ENCODE measurements around the gene BHLHE40.

BHLHE40 gene

GRCh38 chr3:5029715-5030114, 50.5 kb downstream of the BHLHE40 start:
- TF ChIP-seq EZH2phosphoT487 (conservative IDR thresholded peaks at IDR 0.05; ENCODE audit: low read length) (no peak), CTCF (IDR thresholded peaks at IDR 0.05; ENCODE audit: insufficient read depth, low read length, poor library complexity, severe bottlenecking) (no peak)
- Histone ChIP-seq H3K9me3 (ENCODE audit: insufficient read depth, low read length) (no peaks in the 10 kb centered on the region), H3F3A (ENCODE audit: insufficient read depth) (no peaks in the 10 kb centered on the region), H3K79me2 (ENCODE audit: insufficient read depth, low read length) (no peaks in the 10 kb centered on the region), H3K27ac (ENCODE audit: low read depth, low read length) (no peak overlapping the region), H3K9me2 (replicated peaks; ENCODE audit: insufficient read depth, low read length) (no peaks in the 10 kb centered on the region), H4K20me1 (ENCODE audit: low read depth, low read length) (no peaks in the 10 kb centered on the region), H2AFZ (ENCODE audit: low read depth, low read length, severe bottlenecking) (no peak overlapping the region), H3K4me2 (ENCODE audit: low read depth, low read length, poor library complexity, severe bottlenecking) (no peak overlapping the region), H3K4me3 (ENCODE audit: insufficient read depth, low read length, poor library complexity, severe bottlenecking) (no peak overlapping the region), H3K9ac (ENCODE audit: low read length) (no peak overlapping the region), H3K27me3 (ENCODE audit: low read length) (no peaks in the 10 kb centered on the region), H3K36me3 (ENCODE audit: low read length) (no peaks in the 10 kb centered on the region)

- Histone ChIP-seq H3K27ac (ENCODE audit: low read depth, low read length) (no peak overlapping the region), H3K36me3 (ENCODE audit: low read length) (no peaks in the 10 kb centered on the region), H4K20me1 (ENCODE audit: low read depth, low read length) (no peaks in the 10 kb centered on the region), H3K9me2 (replicated peaks; ENCODE audit: insufficient read depth, low read length) (no peaks in the 10 kb centered on the region), H3K4me2 (ENCODE audit: low read depth, low read length, poor library complexity, severe bottlenecking) (no peak overlapping the region), H2AFZ (ENCODE audit: low read depth, low read length, severe bottlenecking) (no peak overlapping the region), H3K4me3 (ENCODE audit: insufficient read depth, low read length, poor library complexity, severe bottlenecking) (no peak overlapping the region), H3F3A (ENCODE audit: insufficient read depth) (no peaks in the 10 kb centered on the region), H3K27me3 (ENCODE audit: low read length) (no peaks in the 10 kb centered on the region), H3K9ac (ENCODE audit: low read length) (no peak overlapping the region), H3K9me3 (ENCODE audit: insufficient read depth, low read length) (no peaks in the 10 kb centered on the region), H3K79me2 (ENCODE audit: insufficient read depth, low read length) (no peaks in the 10 kb centered on the region)
- no peak for TF ChIP-seq EZH2phosphoT487 (conservative IDR thresholded peaks at IDR 0.05; ENCODE audit: low read length)
- TF ChIP-seq CTCF (IDR thresholded peaks at IDR 0.05; ENCODE audit: insufficient read depth, low read length, poor library complexity, severe bottlenecking) = no peak
These were observed 50.9 kb downstream of the BHLHE40 start for GRCh38 chr3:5030152-5030551.

- TF ChIP-seq EZH2phosphoT487 (conservative IDR thresholded peaks at IDR 0.05; ENCODE audit: low read length) = no peak
- TF ChIP-seq CTCF (IDR thresholded peaks at IDR 0.05; ENCODE audit: insufficient read depth, low read length, poor library complexity, severe bottlenecking) = no peak
- Histone ChIP-seq H3K27ac (ENCODE audit: low read depth, low read length) (no peak overlapping the region), H3K9ac (ENCODE audit: low read length) (no peak overlapping the region), H3K36me3 (ENCODE audit: low read length) (no peaks in the 10 kb centered on the region), H3K9me2 (replicated peaks; ENCODE audit: insufficient read depth, low read length) (no peaks in the 10 kb centered on the region), H3K79me2 (ENCODE audit: insufficient read depth, low read length) (no peaks in the 10 kb centered on the region), H4K20me1 (ENCODE audit: low read depth, low read length) (no peaks in the 10 kb centered on the region), H3K4me3 (ENCODE audit: insufficient read depth, low read length, poor library complexity, severe bottlenecking) (no peak overlapping the region), H3F3A (ENCODE audit: insufficient read depth) (no peaks in the 10 kb centered on the region), H3K27me3 (ENCODE audit: low read length) (no peaks in the 10 kb centered on the region), H3K4me2 (ENCODE audit: low read depth, low read length, poor library complexity, severe bottlenecking) (no peak overlapping the region), H3K9me3 (ENCODE audit: insufficient read depth, low read length) (no peaks in the 10 kb centered on the region), H2AFZ (ENCODE audit: low read depth, low read length, severe bottlenecking) (no peak overlapping the region)
These were observed 53.6 kb downstream of the BHLHE40 start for GRCh38 chr3:5032844-5033243.
